NCI-H1092 (cell line): ENCODE results near the gene HEBP2.

ENCODE experiments used
- DNase-seq: peaks from one replicate; lab custom pipeline; 2025; lab: John Stamatoyannopoulos, UW

HEBP2 gene

GRCh38 chr6:138397128-138398122, 6.6 kb upstream of the HEBP2 start:
- DNase-seq = no peak

DNA sequence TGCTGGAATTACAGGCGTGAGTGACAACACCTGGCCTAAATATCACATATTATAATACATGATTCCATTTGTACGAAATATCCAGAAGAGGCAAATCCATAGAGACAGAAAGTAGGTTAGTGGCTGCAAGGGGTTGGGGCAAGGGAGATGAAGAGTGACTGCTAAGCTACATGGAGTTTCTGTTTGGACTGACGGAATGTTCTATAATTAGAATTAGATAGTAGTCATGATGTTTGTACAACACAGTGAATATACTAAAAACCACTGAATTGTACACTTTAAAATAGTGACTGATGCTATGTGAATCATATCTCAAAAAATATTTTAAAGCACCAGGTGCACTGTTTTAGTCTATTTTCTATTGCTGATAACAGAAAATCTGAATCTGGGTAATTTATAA, 3.7 kb upstream of the HEBP2 start:
- no peak for DNase-seq

- no peak for DNase-seq
Measured at GRCh38 chr6:138401960-138402837, 1.8 kb upstream of the HEBP2 start.

- DNase-seq = no peak
Measured at GRCh38 chr6:138402838-138403187, 1.2 kb upstream of the HEBP2 start.

- no peak for DNase-seq
Measured at GRCh38 chr6:138403324-138403800, 661 bp upstream of the HEBP2 start.

- no peak for DNase-seq
Measured at GRCh38 chr6:138404666-138405337, 779 bp downstream of the HEBP2 start.

DNA sequence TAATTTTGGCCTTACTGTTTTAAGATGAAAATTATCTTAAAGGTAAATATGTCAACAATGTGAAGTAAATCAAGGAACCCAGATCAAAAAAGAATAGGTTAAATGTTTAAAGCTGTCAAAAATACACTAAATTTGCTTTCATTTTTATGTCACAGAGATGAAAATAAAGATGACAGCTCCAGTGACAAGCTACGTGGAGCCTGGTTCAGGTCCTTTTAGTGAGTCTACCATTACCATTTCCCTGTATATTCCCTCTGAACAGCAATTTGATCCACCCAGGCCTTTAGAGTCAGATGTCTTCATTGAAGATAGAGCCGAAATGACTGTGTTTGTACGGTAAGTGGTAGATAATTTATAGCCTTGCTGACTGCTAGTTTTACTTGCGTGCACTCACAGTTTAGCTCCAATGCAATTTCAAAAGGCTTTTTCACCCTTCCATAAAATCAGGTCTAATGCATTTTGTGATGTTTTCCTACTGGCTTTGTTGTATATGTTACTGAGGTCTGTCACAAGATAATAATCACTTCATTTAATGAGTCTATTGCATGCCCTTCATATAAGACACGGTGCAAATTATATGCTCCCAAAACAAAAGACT, 1.9 kb downstream of the HEBP2 start:
- no peak for DNase-seq

- DNase-seq = no peak
Measured at GRCh38 chr6:138406443-138406842, 2.4 kb downstream of the HEBP2 start.

- DNase-seq = no peak
Measured at GRCh38 chr6:138410048-138410735, 6.2 kb downstream of the HEBP2 start.

- no peak for DNase-seq
Measured at GRCh38 chr6:138410972-138411880, 7.2 kb downstream of the HEBP2 start.

DNA sequence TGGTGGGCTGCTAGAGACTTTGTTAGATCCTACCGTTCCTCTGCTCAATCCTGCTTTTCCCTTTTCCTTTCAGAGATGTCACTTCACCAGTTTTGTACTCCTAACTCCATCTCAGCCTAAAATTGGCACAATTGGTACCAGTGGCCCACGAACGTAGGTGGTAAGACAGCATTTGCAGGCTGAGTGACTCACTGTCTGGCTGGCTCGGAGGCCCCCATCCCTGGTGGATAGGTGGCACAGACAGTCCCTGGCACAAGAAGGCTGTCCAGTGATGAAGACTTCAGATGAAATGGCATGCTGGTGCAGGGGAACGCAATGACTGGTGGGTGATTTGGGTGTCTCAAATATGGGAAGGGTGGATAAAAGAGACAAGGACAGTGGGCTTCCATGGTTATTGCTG, 11.1 kb downstream of the HEBP2 start:
- no peak for DNase-seq

- no peak for DNase-seq
Measured at GRCh38 chr6:138416206-138416605, 12.2 kb downstream of the HEBP2 start.

DNA sequence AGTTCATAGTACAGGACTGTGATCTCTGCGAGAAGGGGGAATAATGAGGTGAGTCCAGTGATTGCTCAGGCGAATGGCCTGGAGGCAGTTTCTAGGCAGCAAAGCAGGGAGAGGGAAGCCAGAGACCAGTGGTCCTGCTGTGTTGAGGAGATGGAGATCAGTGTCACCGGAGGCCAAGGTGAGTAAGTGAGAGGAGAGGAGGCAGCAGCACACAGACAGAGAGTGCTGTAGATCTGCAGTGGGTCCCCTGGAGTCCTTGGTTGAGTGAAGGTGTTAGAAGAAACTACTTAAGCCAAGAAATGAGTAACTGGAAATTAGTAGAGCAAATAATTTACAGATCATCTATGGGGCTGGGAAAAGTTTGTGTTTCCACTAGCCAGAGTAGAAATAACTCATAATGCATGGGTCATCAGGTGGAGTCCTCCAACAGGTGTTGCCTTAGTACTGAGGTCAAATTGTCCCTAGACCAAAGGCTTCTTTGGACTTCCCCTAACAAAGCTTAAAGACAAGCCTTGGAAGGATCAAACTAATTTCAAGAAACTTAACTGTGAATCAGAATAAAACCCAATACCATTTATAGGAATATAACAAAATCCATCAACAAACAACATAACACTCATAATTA, 13.6 kb downstream of the HEBP2 start:
- no peak for DNase-seq

DNA sequence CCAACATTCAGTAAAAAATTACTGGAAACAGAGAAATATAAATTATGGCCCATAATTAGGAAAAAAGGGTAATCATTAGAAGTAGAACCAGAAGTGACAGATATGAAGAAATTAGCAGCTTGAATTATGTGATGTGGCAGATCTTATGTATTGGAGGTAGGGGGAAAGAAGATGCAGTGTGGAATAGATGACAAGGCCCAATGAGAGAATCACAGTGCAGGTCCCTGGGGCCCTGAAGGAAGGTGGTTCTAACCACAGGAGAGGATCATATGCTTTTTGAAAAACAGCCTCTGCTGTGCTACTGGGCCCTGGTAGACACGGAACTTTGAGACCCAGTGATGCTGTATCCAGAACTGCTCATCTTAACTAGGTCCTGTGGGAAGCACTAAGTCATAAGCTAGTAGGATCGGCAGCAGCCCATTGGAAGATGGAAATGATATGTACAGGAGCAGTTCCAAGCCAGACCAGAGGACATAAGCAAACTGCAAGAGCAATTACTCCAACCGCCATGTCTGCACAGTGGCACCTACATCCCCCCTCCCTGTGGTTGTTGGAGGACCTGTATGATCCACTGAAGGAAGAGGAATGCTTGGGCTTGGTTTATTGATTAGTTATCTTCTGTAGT, 14.2 kb downstream of the HEBP2 start:
- DNase-seq = no peak

DNA sequence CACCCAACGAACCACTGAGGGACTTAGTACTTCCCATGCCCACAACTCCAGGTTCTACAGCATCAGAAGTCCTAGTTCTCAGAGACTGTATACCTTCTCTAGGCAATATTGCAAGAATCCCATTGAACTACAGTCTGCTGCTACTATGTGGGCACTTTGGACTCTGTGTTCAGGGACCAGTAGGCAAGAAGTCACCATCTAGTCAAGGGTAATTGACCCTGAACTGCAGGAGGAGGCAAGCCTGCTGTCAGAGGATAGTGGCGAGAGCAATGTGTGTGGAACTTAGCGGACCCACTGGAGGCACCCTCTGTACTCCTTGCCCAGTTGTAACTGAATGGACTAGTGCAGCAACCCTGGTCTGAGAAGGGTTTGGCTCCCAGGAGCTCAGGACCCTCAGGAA, 15.7 kb downstream of the HEBP2 start:
- no peak for DNase-seq

- no peak for DNase-seq
Measured at GRCh38 chr6:138420356-138420755, 16.3 kb downstream of the HEBP2 start.

- DNase-seq = no peak
Measured at GRCh38 chr6:138421089-138421488, 17.1 kb downstream of the HEBP2 start.

DNA sequence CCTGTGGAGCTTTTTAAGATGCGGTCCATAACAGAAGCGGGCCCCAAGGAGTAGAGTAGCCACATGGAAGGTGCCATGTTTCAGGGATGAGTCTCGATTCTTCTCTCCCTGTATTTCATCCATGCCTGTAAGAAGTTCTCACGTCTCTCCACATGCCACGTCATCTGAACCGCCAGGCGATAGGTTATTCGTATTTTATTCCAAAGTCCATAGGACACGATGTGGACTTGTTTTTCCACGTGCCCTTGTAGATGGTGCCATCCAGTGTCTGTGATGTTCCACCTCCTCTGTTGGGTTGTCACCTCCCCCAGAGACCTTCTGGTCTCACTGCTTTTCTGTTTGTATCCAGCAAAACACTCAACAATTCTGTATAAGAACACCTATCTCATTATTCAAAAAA, 17.6 kb downstream of the HEBP2 start:
- no peak for DNase-seq

DNA sequence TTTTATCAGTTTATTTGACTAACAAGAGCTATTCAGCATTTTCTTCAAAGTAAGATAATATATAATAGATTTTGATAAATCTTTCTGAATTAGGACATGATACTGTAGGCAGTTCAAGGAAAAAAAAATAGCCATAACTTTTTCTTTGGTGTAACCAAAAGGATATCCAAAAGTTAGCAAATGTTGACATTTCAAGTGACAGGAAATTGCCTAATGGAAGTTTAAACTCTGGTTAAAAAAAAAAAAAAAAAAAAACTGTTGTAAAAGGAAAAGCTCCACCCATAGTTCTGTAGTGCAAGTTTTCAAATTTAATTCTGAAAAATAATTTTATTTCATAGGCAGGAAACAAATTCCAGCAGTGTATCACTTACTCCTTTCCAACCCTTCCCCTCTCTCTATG, 18.8 kb downstream of the HEBP2 start:
- DNase-seq = no peak
